Measurements from ENCODE around the gene SZRD1. TPM values are rescaled to one million over a fixed set of nuclear protein-coding genes. Genes with fewer than 3 reads are reported as not detected.
"Not testable (repeated sequence)": the region's sequence is repeated elsewhere in the genome, so short reads cannot be mapped to it uniquely, and the experiment has no call there.

Gene SZRD1
- 83.1 TPM for total RNA-seq

GRCh38 chr1:16366722-16367257 lies at the start of gene SZRD1:
SZRD1 (plus strand) TSS chr1:16367242; CDS start chr1:16367258, 16 bp downstream.
- Histone ChIP-seq H3K27me3 (ENCODE audit: insufficient read depth, low read length) (no peaks in the 10 kb centered on the region), H3K4me3 (ENCODE audit: low read length) (peak within 1 kb of the TSS; percentile 85), H3K9me3 (ENCODE audit: low read depth, low read length) (no peaks in the 10 kb centered on the region), H3K4me1 (ENCODE audit: insufficient read depth, low read length) (peaks cover 72% of the 10 kb centered on the region)

GRCh38 chr1:16318555-16318954 lies 48.5 kb upstream of the SZRD1 start:
- Histone ChIP-seq H3K4me3 (ENCODE audit: low read length) (no peak overlapping the region), H3K4me1 (ENCODE audit: insufficient read depth, low read length) (peaks cover 16% of the 10 kb centered on the region), H3K27me3 (ENCODE audit: insufficient read depth, low read length) (no peaks in the 10 kb centered on the region), H3K9me3 (ENCODE audit: low read depth, low read length) (no peaks in the 10 kb centered on the region)

- Histone ChIP-seq H3K4me1 (ENCODE audit: insufficient read depth, low read length) (peaks cover 16% of the 10 kb centered on the region), H3K9me3 (ENCODE audit: low read depth, low read length) (no peaks in the 10 kb centered on the region), H3K4me3 (ENCODE audit: low read length) (no peak overlapping the region), H3K27me3 (ENCODE audit: insufficient read depth, low read length) (no peaks in the 10 kb centered on the region)
These were observed 45.7 kb upstream of the SZRD1 start for GRCh38 chr1:16321176-16321867.

- no peak overlapping the region for H3K4me3 ChIP-seq (ENCODE audit: low read length)
- peaks cover 6% of the 10 kb centered on the region for H3K4me1 ChIP-seq (ENCODE audit: insufficient read depth, low read length)
- H3K9me3 ChIP-seq (ENCODE audit: low read depth, low read length) = no peaks in the 10 kb centered on the region
- no peaks in the 10 kb centered on the region for H3K27me3 ChIP-seq (ENCODE audit: insufficient read depth, low read length)
These were observed 42.6 kb upstream of the SZRD1 start for GRCh38 chr1:16324456-16324890.

GRCh38 chr1:16326833-16327404 lies 40.1 kb upstream of the SZRD1 start:
- H3K27me3 ChIP-seq (ENCODE audit: insufficient read depth, low read length) = no peaks in the 10 kb centered on the region
- H3K4me3 ChIP-seq (ENCODE audit: low read length) = no peak overlapping the region
- no peaks in the 10 kb centered on the region for H3K9me3 ChIP-seq (ENCODE audit: low read depth, low read length)
- H3K4me1 ChIP-seq (ENCODE audit: insufficient read depth, low read length) = no peaks in the 10 kb centered on the region

- no peaks in the 10 kb centered on the region for H3K9me3 ChIP-seq (ENCODE audit: low read depth, low read length)
- H3K4me1 ChIP-seq (ENCODE audit: insufficient read depth, low read length) = peaks cover 8% of the 10 kb centered on the region
- H3K27me3 ChIP-seq (ENCODE audit: insufficient read depth, low read length) = no peaks in the 10 kb centered on the region
- H3K4me3 ChIP-seq (ENCODE audit: low read length) = no peak overlapping the region
These were observed 32.2 kb upstream of the SZRD1 start for GRCh38 chr1:16334655-16335340.

- H3K9me3 ChIP-seq (ENCODE audit: low read depth, low read length) = no peaks in the 10 kb centered on the region
- H3K4me3 ChIP-seq (ENCODE audit: low read length) = no peak overlapping the region
- no peaks in the 10 kb centered on the region for H3K27me3 ChIP-seq (ENCODE audit: insufficient read depth, low read length)
- H3K4me1 ChIP-seq (ENCODE audit: insufficient read depth, low read length) = peaks cover 12% of the 10 kb centered on the region
These were observed 28.1 kb upstream of the SZRD1 start for GRCh38 chr1:16338961-16339360.

- Histone ChIP-seq H3K9me3 (ENCODE audit: low read depth, low read length) (no peaks in the 10 kb centered on the region), H3K4me1 (ENCODE audit: insufficient read depth, low read length) (peaks cover 5% of the 10 kb centered on the region), H3K4me3 (ENCODE audit: low read length) (no peak overlapping the region), H3K27me3 (ENCODE audit: insufficient read depth, low read length) (no peaks in the 10 kb centered on the region)
These were observed 26.4 kb upstream of the SZRD1 start for GRCh38 chr1:16340673-16341072.

- no peaks in the 10 kb centered on the region for H3K9me3 ChIP-seq (ENCODE audit: low read depth, low read length)
- H3K4me3 ChIP-seq (ENCODE audit: low read length) = no peak overlapping the region
- H3K27me3 ChIP-seq (ENCODE audit: insufficient read depth, low read length) = no peaks in the 10 kb centered on the region
- peaks cover 5% of the 10 kb centered on the region for H3K4me1 ChIP-seq (ENCODE audit: insufficient read depth, low read length)
These were observed 24.5 kb upstream of the SZRD1 start for GRCh38 chr1:16342331-16343062.

- H3K27me3 ChIP-seq (ENCODE audit: insufficient read depth, low read length); H3K4me1 ChIP-seq (ENCODE audit: insufficient read depth, low read length); H3K9me3 ChIP-seq (ENCODE audit: low read depth, low read length); H3K4me3 ChIP-seq (ENCODE audit: low read length): not testable (repeated sequence)
These were observed 23.8 kb upstream of the SZRD1 start for GRCh38 chr1:16343276-16343675.

- H3K9me3 ChIP-seq (ENCODE audit: low read depth, low read length) = no peaks in the 10 kb centered on the region
- peaks cover 35% of the 10 kb centered on the region for H3K4me1 ChIP-seq (ENCODE audit: insufficient read depth, low read length)
- H3K27me3 ChIP-seq (ENCODE audit: insufficient read depth, low read length) = no peaks in the 10 kb centered on the region
- no peak overlapping the region for H3K4me3 ChIP-seq (ENCODE audit: low read length)
These were observed 18.4 kb upstream of the SZRD1 start for GRCh38 chr1:16348414-16349182.

- Histone ChIP-seq H3K4me3 (ENCODE audit: low read length) (no peak overlapping the region), H3K4me1 (ENCODE audit: insufficient read depth, low read length) (peaks cover 35% of the 10 kb centered on the region), H3K9me3 (ENCODE audit: low read depth, low read length) (no peaks in the 10 kb centered on the region), H3K27me3 (ENCODE audit: insufficient read depth, low read length) (no peaks in the 10 kb centered on the region)
These were observed 17.1 kb upstream of the SZRD1 start for GRCh38 chr1:16349847-16350406.

- Histone ChIP-seq H3K4me1 (ENCODE audit: insufficient read depth, low read length) (peaks cover 35% of the 10 kb centered on the region), H3K4me3 (ENCODE audit: low read length) (peak overlapping the region; percentile 92)
These were observed 15.5 kb upstream of the SZRD1 start for GRCh38 chr1:16351456-16351993.

More at GRCh38 chr1:16351456-16351993, 15.5 kb upstream of the SZRD1 start:
- H3K27me3 ChIP-seq (ENCODE audit: insufficient read depth, low read length) = no peaks in the 10 kb centered on the region
- no peaks in the 10 kb centered on the region for H3K9me3 ChIP-seq (ENCODE audit: low read depth, low read length)
